Endothelial cell of umbilical vein (primary cell): ENCODE measurements around the gene ZCWPW1. TPM values are rescaled to one million over a fixed set of nuclear protein-coding genes. Genes with fewer than 3 reads are reported as not detected.

ENCODE experiments used
- BruUV-seq: library from RNA; stranded (reverse); fragments of 400-500 nt; replicated peaks from 2 replicates; lab custom pipeline; 2021; lab: Mats Ljungman, UMichigan
- CTCF ChIA-PET: fragments of 300-600, 350-600 bp; sonication (Branson Sonifier 250); formaldehyde crosslinking; loops from one replicate; lab custom pipeline; 2021; ENCODE audit warnings: antibody characterized with exemption, inconsistent platforms; lab: Charles Lee
- POLR2A ChIA-PET: fragments of 300-600, 350-600 bp; sonication (Branson Sonifier 250); formaldehyde crosslinking; loops from one replicate; lab custom pipeline; 2021; ENCODE audit warnings: antibody characterized with exemption, inconsistent platforms; lab: Charles Lee
- DNase-seq: peaks from one replicate; pipeline ENCODE4 v3.0.0-alpha.2; 2011; ENCODE audit warnings: low read depth, low spot score
- FAIRE-seq: peaks from 2 replicates; lab custom pipeline; 2011; peaks lifted over from hg19 to GRCh38; lab: Jason Lieb, UNC
- H2AFZ ChIP-seq: 2 replicates; pipeline ENCODE4 v1.6.0; 2012; ENCODE audit warnings: low read depth, low read length, control low read depth, inconsistent platforms
- H3K27ac ChIP-seq: 2 replicates; pipeline ENCODE4 v1.5.1; 2011; ENCODE audit warnings: low read depth, mild to moderate bottlenecking, control low read depth, low read length, moderate library complexity; ENCODE audit not compliant: insufficient read depth
- H3K27me3 ChIP-seq, 2 experiments: 2 replicates each; pipeline versions ENCODE4 v1.6.0 to v1.6.1; 2011; ENCODE audit warnings: low read length in 2 of 2, mixed read lengths in 1 of 2; ENCODE audit not compliant: control insufficient read depth in 2 of 2, insufficient read depth in 2 of 2
- H3K36me3 ChIP-seq, 2 experiments: 2 replicates in 1 of 2; 3 replicates in 1 of 2; pipeline ENCODE4 v1.5.1; 2011; ENCODE audit warnings: low read length in 2 of 2, mild to moderate bottlenecking in 1 of 2, moderate library complexity in 1 of 2; ENCODE audit not compliant: control insufficient read depth in 2 of 2, insufficient read depth in 2 of 2; ENCODE audit errors: extremely low read depth in 1 of 2
- H3K4me1 ChIP-seq: 3 replicates; pipeline ENCODE4 v1.5.1; 2011; ENCODE audit warnings: mild to moderate bottlenecking, low read length; ENCODE audit not compliant: control insufficient read depth, insufficient read depth; ENCODE audit errors: extremely low read depth
- H3K4me2 ChIP-seq: 2 replicates; pipeline ENCODE4 v1.6.1; 2011; ENCODE audit warnings: low read length, control low read depth, mixed read lengths; ENCODE audit not compliant: insufficient read depth
- H3K4me3 ChIP-seq, 3 experiments: fragments of 200-600 bp in 1 of 3; sonication (generic), shearing (Covaris generic) in 1 of 3; replicated peaks in 1 of 3; 2 replicates each; pipeline ENCODE4 v1.5.1; 2011 to 2016; ENCODE audit warnings: control low read depth in 3 of 3, low read length in 3 of 3, mild to moderate bottlenecking in 2 of 3, inconsistent platforms in 1 of 3, low read depth in 1 of 3, moderate library complexity in 1 of 3; ENCODE audit not compliant: insufficient read depth in 1 of 3
- H3K79me2 ChIP-seq: 2 replicates; pipeline ENCODE4 v1.6.0; 2012; ENCODE audit warnings: low read length, inconsistent platforms; ENCODE audit not compliant: control insufficient read depth, insufficient read depth
- H3K9ac ChIP-seq: replicated peaks from 2 replicates; pipeline ENCODE3; 2011; ENCODE audit warnings: low read length, control low read depth; ENCODE audit not compliant: insufficient read depth; ENCODE audit errors: extremely low read depth
- H3K9me1 ChIP-seq: replicated peaks from 3 replicates; pipeline ENCODE4 v1.6.0; 2011; ENCODE audit warnings: mild to moderate bottlenecking, low read length; ENCODE audit not compliant: control insufficient read depth, insufficient read depth; ENCODE audit errors: extremely low read depth
- H3K9me3 ChIP-seq: replicated peaks from 2 replicates; pipeline ENCODE4 v1.5.1; 2012; ENCODE audit warnings: low read length, inconsistent platforms; ENCODE audit not compliant: control insufficient read depth, insufficient read depth
- H4K20me1 ChIP-seq: replicated peaks from 2 replicates; pipeline ENCODE3; 2011; ENCODE audit warnings: mild to moderate bottlenecking, low read length; ENCODE audit not compliant: control insufficient read depth, insufficient read depth; ENCODE audit errors: extremely low read depth
- CTCF ChIP-seq, 2 donors: IDR thresholded peaks; 1 replicate in 1 of 2; 2 replicates in 1 of 2; pipeline ENCODE4 v1.5.1; 2011; ENCODE audit warnings: low read length in 2 of 2, mild to moderate bottlenecking in 2 of 2, moderate library complexity in 2 of 2, control low read depth in 1 of 2, inconsistent platforms in 1 of 2, low read depth in 1 of 2; ENCODE audit not compliant: insufficient read depth in 1 of 2; ENCODE audit errors: extremely low read depth in 1 of 2
- EZH2 ChIP-seq: IDR thresholded peaks from 2 replicates; pipeline ENCODE4 v1.6.1; 2012; ENCODE audit warnings: borderline replicate concordance, low read depth, mild to moderate bottlenecking, moderate library complexity, low read length, inconsistent platforms; ENCODE audit not compliant: severe bottlenecking
- FOS ChIP-seq: IDR thresholded peaks from 2 replicates; pipeline ENCODE4 v1.6.1; 2011; ENCODE audit warnings: mild to moderate bottlenecking, low read length, moderate library complexity, borderline replicate concordance; ENCODE audit not compliant: insufficient read depth
- GATA2 ChIP-seq: IDR thresholded peaks from 2 replicates; pipeline ENCODE4 v1.7.0; 2011; ENCODE audit warnings: low read depth, mild to moderate bottlenecking, moderate library complexity, mixed read lengths, low read length; ENCODE audit not compliant: insufficient read length, insufficient read depth
- JUN ChIP-seq: IDR thresholded peaks from 2 replicates; pipeline ENCODE4 v1.6.1; 2011; ENCODE audit warnings: borderline replicate concordance, low read depth; ENCODE audit not compliant: insufficient read length, insufficient read depth
- MAX ChIP-seq: IDR thresholded peaks from 2 replicates; pipeline ENCODE4 v1.6.1; 2011; ENCODE audit not compliant: insufficient read depth, insufficient read length
- MYC ChIP-seq: IDR thresholded peaks from one replicate; pipeline ENCODE4 v1.6.1; 2011; ENCODE audit warnings: mild to moderate bottlenecking, low read depth, low read length
- POLR2A ChIP-seq: IDR thresholded peaks from 2 replicates; pipeline ENCODE4 v1.6.1; 2012; ENCODE audit warnings: low read depth, mild to moderate bottlenecking, control low read depth, low read length
- POLR2AphosphoS5 ChIP-seq: IDR thresholded peaks from 2 replicates; pipeline ENCODE4 v1.6.1; 2012; ENCODE audit warnings: low read depth, mild to moderate bottlenecking, control low read depth, low read length, moderate library complexity; ENCODE audit not compliant: insufficient read depth
- dilution Hi-C: fragments of 300-500 bp; cut with MboI; formaldehyde crosslinking; loops from one replicate; pipeline ENCODE4 v1.15.0; 2019; ENCODE audit warnings: low sequenced_read_pairs; ENCODE audit not compliant: extremely low pct_ligation_motif_present
- intact Hi-C: fragments of 100-400 bp; cut with micrococcal nuclease; formaldehyde crosslinking; loops from one replicate; pipeline ENCODE4 v1.10.0; 2022
- polyA plus RNA-seq, 4 experiments: library from polyadenylated mRNA; depleted of rRNA in 3 of 4; stranded (reverse) in 3 of 4; unstranded in 1 of 4; fragments of >200 nt; gene quantifications; 2 replicates each; pipeline versions ENCODE4 v1.2.1 to v1.2.3, GENCODE V29; 2011 to 2012; ENCODE audit warnings: missing spikeins in 1 of 4
- total RNA-seq: library from RNA; stranded (reverse); gene quantifications from 2 replicates; pipeline ENCODE4 v1.2.3, GENCODE V29; 2021

The ZCWPW1 gene
- total and polyA plus RNA-seq, 2 donors (not counting 3 experiments of a cell fraction or from before 2014, with no cell fraction given) = 0.31 to 0.32 TPM

GRCh38 chr7:100372694-100373093, 55.8 kb downstream of the ZCWPW1 start:
- dilution Hi-C loops = no loop called here

More at GRCh38 chr7:100372694-100373093, 55.8 kb downstream of the ZCWPW1 start:
- Histone ChIP-seq H3K27me3 (no peaks in the 10 kb centered on the region), H4K20me1 (no peaks in the 10 kb centered on the region), H3K4me2 (no peak overlapping the region), H3K79me2 (no peaks in the 10 kb centered on the region), H3K4me3 (no peak overlapping the region), H2AFZ (peak overlapping the region; percentile 85), H3K9me3 (no peaks in the 10 kb centered on the region), H3K4me1 (peaks cover 4% of the 10 kb centered on the region), H3K9ac (no peak overlapping the region), H3K27ac (no peak overlapping the region), H3K36me3 (no peaks in the 10 kb centered on the region), H3K9me1 (no peaks in the 10 kb centered on the region)
- no TSS peak for BruUV-seq
- FAIRE-seq (peak; percentile 4), DNase-seq (no peak)
- intact Hi-C loops = no loop called here
- CTCF ChIA-PET = no interaction called here
- no peak for TF ChIP-seq MYC
- no peak for TF ChIP-seq GATA2
- no peak for TF ChIP-seq POLR2AphosphoS5
- no peak for TF ChIP-seq JUN
- TF ChIP-seq FOS = no peak
- no peak for TF ChIP-seq EZH2
- no peak for TF ChIP-seq MAX
- TF ChIP-seq POLR2A = no peak
- TF ChIP-seq CTCF (IDR thresholded peaks at IDR 0.05; ENCODE audit: extremely low read depth in 1 of 2, insufficient read depth in 1 of 2, low read depth in 1 of 2, low read length in 2 of 2) = no peak
- POLR2A ChIA-PET = no interaction called here
